AG09309 (cell line): ENCODE results near the gene MFSD2B.

Experiments used
- DNase-seq: peaks from one replicate; pipeline ENCODE4 v3.0.0-alpha.2; 2010; ENCODE audit warnings: low read depth
- H3K4me3 ChIP-seq: 2 replicates; pipeline ENCODE4 v1.5.1; 2011; ENCODE audit warnings: mild to moderate bottlenecking, low read depth, low read length, moderate library complexity; ENCODE audit not compliant: control insufficient read depth
- CTCF ChIP-seq: IDR thresholded peaks from 2 replicates; pipeline ENCODE4 v1.5.1; 2011; ENCODE audit warnings: mild to moderate bottlenecking, low read depth, low read length, inconsistent platforms; ENCODE audit not compliant: insufficient read depth, control insufficient read depth; ENCODE audit errors: missing control alignments

Gene MFSD2B

GRCh38 chr2:23994567-23994966 lies 15.3 kb upstream of the MFSD2B start:
- H3K4me3 ChIP-seq, result no peak overlapping the region
- no peak for DNase-seq
- no peak for TF ChIP-seq CTCF

GRCh38 chr2:24007693-24008092 lies 2.2 kb upstream of the MFSD2B start:
- TF ChIP-seq CTCF, result no peak
- H3K4me3 ChIP-seq, result no peak overlapping the region
- no peak for DNase-seq

GRCh38 chr2:24008672-24009366 lies 1.1 kb upstream of the MFSD2B start:
- TF ChIP-seq CTCF, result no peak
- H3K4me3 ChIP-seq, result no peak overlapping the region
- no peak for DNase-seq

GRCh38 chr2:24009367-24009679 lies 562 bp upstream of the MFSD2B start:
- no peak for DNase-seq
- TF ChIP-seq CTCF, result no peak
- H3K4me3 ChIP-seq, result no peak overlapping the region

GRCh38 chr2:24010477-24011249 lies 778 bp downstream of the MFSD2B start:
- no peak for TF ChIP-seq CTCF
- peak overlapping the region; percentile 47; the same call in 1 of the 2 replicates for H3K4me3 ChIP-seq
- no peak for DNase-seq

- no peak overlapping the region for H3K4me3 ChIP-seq
- no peak for TF ChIP-seq CTCF
- DNase-seq, result no peak
Measured at GRCh38 chr2:24011250-24012104, 1.6 kb downstream of the MFSD2B start.
